Measurements from ENCODE around the gene RUBCNL.

- TF ChIP-seq CTCF (IDR thresholded peaks at IDR 0.05) (no peak), POLR2AphosphoS5 (IDR thresholded peaks at IDR 0.05) (no peak), POLR2A (IDR thresholded peaks at IDR 0.05) (no peak)
These were observed 39.8 kb downstream of the RUBCNL start for GRCh38 chr13:46347277-46347676.
